ENCODE data around the gene BCR. TPM values are rescaled to one million over a fixed set of nuclear protein-coding genes. Genes with fewer than 3 reads are reported as not detected.

The BCR gene
- total RNA-seq, 2 experiments from 2014 or later, result 62.3 to 63.3 TPM

- Mint-ChIP-seq H3K27me3 (ENCODE audit: low read depth) (no peaks in the 10 kb centered on the region), H3K27ac (no peak overlapping the region)
These were observed 80.6 kb downstream of the BCR start for GRCh38 chr22:23260645-23261581.

GRCh38 chr22:23261900-23262450, 81.7 kb downstream of the BCR start:
- H3K27ac Mint-ChIP-seq, result no peak overlapping the region
- no peak overlapping the region for H3K4me3 Mint-ChIP-seq
- intact Hi-C loops (cut with micrococcal nuclease), result no loop called here
- peaks cover 3% of the 10 kb centered on the region for H3K36me3 Mint-ChIP-seq (ENCODE audit: low read depth)
- peaks cover 3% of the 10 kb centered on the region for H3K4me1 Mint-ChIP-seq (ENCODE audit: low read depth)
- CTCF ChIA-PET, result no interaction called here
- H3K27me3 Mint-ChIP-seq (ENCODE audit: low read depth), result no peaks in the 10 kb centered on the region
- DNase-seq, result no peak
- no peaks in the 10 kb centered on the region for H3K9me3 Mint-ChIP-seq

More at GRCh38 chr22:23260645-23261581, 80.6 kb downstream of the BCR start:
- DNase-seq, result no peak
- Mint-ChIP-seq H3K9me3 (no peaks in the 10 kb centered on the region), H3K36me3 (ENCODE audit: low read depth) (peaks cover 3% of the 10 kb centered on the region), H3K4me3 (no peak overlapping the region), H3K4me1 (ENCODE audit: low read depth) (peaks cover 6% of the 10 kb centered on the region)
- CTCF ChIA-PET, result interaction anchor here (0.9 to 1.2 kb wide), 2 partner anchors 30 to 84 kb away, joined by 3 to 5 read pairs; no protein-coding TSS in a partner anchor
- intact Hi-C loops (cut with micrococcal nuclease), result no loop called here

- no peak for DNase-seq
- Mint-ChIP-seq H3K27me3 (ENCODE audit: low read depth) (no peaks in the 10 kb centered on the region), H3K4me1 (ENCODE audit: low read depth) (peaks cover 3% of the 10 kb centered on the region), H3K4me3 (no peak overlapping the region), H3K36me3 (ENCODE audit: low read depth) (peaks cover 3% of the 10 kb centered on the region), H3K27ac (no peak overlapping the region), H3K9me3 (no peaks in the 10 kb centered on the region)
- intact Hi-C loops (cut with micrococcal nuclease), result no loop called here
- CTCF ChIA-PET, result interaction anchor here (0.9 kb wide), 1 partner anchor 19 kb away, joined by 3 read pairs; no protein-coding TSS in a partner anchor
These were observed 82.4 kb downstream of the BCR start for GRCh38 chr22:23262518-23263332.

- Mint-ChIP-seq H3K36me3 (ENCODE audit: low read depth) (peaks cover 6% of the 10 kb centered on the region), H3K4me3 (no peak overlapping the region), H3K9me3 (no peaks in the 10 kb centered on the region), H3K4me1 (ENCODE audit: low read depth) (peaks cover 5% of the 10 kb centered on the region), H3K27ac (peak overlapping the region; percentile 51), H3K27me3 (ENCODE audit: low read depth) (no peaks in the 10 kb centered on the region)
- CTCF ChIA-PET, result interaction anchor here (0.9 kb wide), 1 partner anchor 18 kb away, joined by 3 read pairs; no protein-coding TSS in a partner anchor
- intact Hi-C loops (cut with micrococcal nuclease), result no loop called here
- peak; percentile 54 for DNase-seq
These were observed 83.6 kb downstream of the BCR start for GRCh38 chr22:23263651-23264555.

GRCh38 chr22:23264610-23265367, 84.5 kb downstream of the BCR start:
- CTCF ChIA-PET, result interaction anchor here (0.9 to 1.0 kb wide), 2 partner anchors 17 to 86 kb away, joined by 3 to 6 read pairs; no protein-coding TSS in a partner anchor
- Mint-ChIP-seq H3K4me1 (ENCODE audit: low read depth) (peaks cover 5% of the 10 kb centered on the region), H3K9me3 (no peaks in the 10 kb centered on the region), H3K36me3 (ENCODE audit: low read depth) (peaks cover 6% of the 10 kb centered on the region), H3K27ac (no peak overlapping the region), H3K4me3 (no peak overlapping the region), H3K27me3 (ENCODE audit: low read depth) (no peaks in the 10 kb centered on the region)
- no peak for DNase-seq
- intact Hi-C loops (cut with micrococcal nuclease), result no loop called here

GRCh38 chr22:23265368-23265700, 85.0 kb downstream of the BCR start:
- no peak for DNase-seq
- H3K4me1 Mint-ChIP-seq (ENCODE audit: low read depth), result peaks cover 5% of the 10 kb centered on the region
- H3K27me3 Mint-ChIP-seq (ENCODE audit: low read depth), result no peaks in the 10 kb centered on the region
- H3K4me3 Mint-ChIP-seq, result no peak overlapping the region
- H3K27ac Mint-ChIP-seq, result no peak overlapping the region
- intact Hi-C loops (cut with micrococcal nuclease), result no loop called here
- H3K36me3 Mint-ChIP-seq (ENCODE audit: low read depth), result peaks cover 6% of the 10 kb centered on the region
- H3K9me3 Mint-ChIP-seq, result no peaks in the 10 kb centered on the region
- CTCF ChIA-PET, result interaction anchor here (0.7 to 1.0 kb wide), 3 partner anchors 17 to 280 kb away, joined by 3 to 6 read pairs (median 5); no protein-coding TSS in a partner anchor

- Mint-ChIP-seq H3K4me3 (no peak overlapping the region), H3K27me3 (ENCODE audit: low read depth) (no peaks in the 10 kb centered on the region), H3K9me3 (no peaks in the 10 kb centered on the region), H3K36me3 (ENCODE audit: low read depth) (peaks cover 6% of the 10 kb centered on the region), H3K4me1 (ENCODE audit: low read depth) (peaks cover 5% of the 10 kb centered on the region), H3K27ac (no peak overlapping the region)
- CTCF ChIA-PET, result interaction anchor here (0.6 to 1.8 kb wide), 3 partner anchors 15 to 82 kb away, joined by 3 to 8 read pairs (median 3); no protein-coding TSS in a partner anchor
- intact Hi-C loops (cut with micrococcal nuclease), result no loop called here
- no peak for DNase-seq
These were observed 86.5 kb downstream of the BCR start for GRCh38 chr22:23266780-23267179.

GRCh38 chr22:23267226-23268043, 87.1 kb downstream of the BCR start:
- Mint-ChIP-seq H3K4me1 (ENCODE audit: low read depth) (peaks cover 5% of the 10 kb centered on the region), H3K27ac (no peak overlapping the region), H3K9me3 (no peaks in the 10 kb centered on the region), H3K27me3 (ENCODE audit: low read depth) (no peaks in the 10 kb centered on the region), H3K4me3 (no peak overlapping the region), H3K36me3 (ENCODE audit: low read depth) (peaks cover 6% of the 10 kb centered on the region)
- CTCF ChIA-PET, result interaction anchor here (0.6 to 1.8 kb wide), 6 partner anchors 12 to 89 kb away, joined by 3 to 8 read pairs (median 3); no protein-coding TSS in a partner anchor
- DNase-seq, result no peak
- intact Hi-C loops (cut with micrococcal nuclease), result no loop called here

GRCh38 chr22:23268139-23268712, 87.9 kb downstream of the BCR start:
- CTCF ChIA-PET, result interaction anchor here (0.6 to 1.8 kb wide), 4 partner anchors 12 to 90 kb away, joined by 3 to 8 read pairs (median 3); no protein-coding TSS in a partner anchor
- Mint-ChIP-seq H3K4me3 (no peak overlapping the region), H3K27ac (no peak overlapping the region), H3K9me3 (no peaks in the 10 kb centered on the region), H3K27me3 (ENCODE audit: low read depth) (no peaks in the 10 kb centered on the region), H3K4me1 (ENCODE audit: low read depth) (peaks cover 5% of the 10 kb centered on the region), H3K36me3 (ENCODE audit: low read depth) (peaks cover 7% of the 10 kb centered on the region)
- DNase-seq, result no peak
- intact Hi-C loops (cut with micrococcal nuclease), result no loop called here

GRCh38 chr22:23268877-23269276, 88.6 kb downstream of the BCR start:
- Mint-ChIP-seq H3K4me3 (no peak overlapping the region), H3K27me3 (ENCODE audit: low read depth) (no peaks in the 10 kb centered on the region), H3K9me3 (no peaks in the 10 kb centered on the region), H3K27ac (no peak overlapping the region), H3K4me1 (ENCODE audit: low read depth) (peaks cover 2% of the 10 kb centered on the region), H3K36me3 (ENCODE audit: low read depth) (peaks cover 12% of the 10 kb centered on the region)
- intact Hi-C loops (cut with micrococcal nuclease), result no loop called here
- CTCF ChIA-PET, result interaction anchor here (0.6 to 0.9 kb wide), 2 partner anchors 13 to 96 kb away, joined by 3 to 5 read pairs; no protein-coding TSS in a partner anchor
- DNase-seq, result no peak
